ENCODE results near the gene LPP. TPM values are rescaled to one million over a fixed set of nuclear protein-coding genes. Genes with fewer than 3 reads are reported as not detected.
"Not testable (repeated sequence)": the region's sequence is repeated elsewhere in the genome, so short reads cannot be mapped to it uniquely, and the experiment has no call there.

Gene LPP
- total RNA-seq, 1 experiment from 2014 or later, result 32.6 TPM

DNA sequence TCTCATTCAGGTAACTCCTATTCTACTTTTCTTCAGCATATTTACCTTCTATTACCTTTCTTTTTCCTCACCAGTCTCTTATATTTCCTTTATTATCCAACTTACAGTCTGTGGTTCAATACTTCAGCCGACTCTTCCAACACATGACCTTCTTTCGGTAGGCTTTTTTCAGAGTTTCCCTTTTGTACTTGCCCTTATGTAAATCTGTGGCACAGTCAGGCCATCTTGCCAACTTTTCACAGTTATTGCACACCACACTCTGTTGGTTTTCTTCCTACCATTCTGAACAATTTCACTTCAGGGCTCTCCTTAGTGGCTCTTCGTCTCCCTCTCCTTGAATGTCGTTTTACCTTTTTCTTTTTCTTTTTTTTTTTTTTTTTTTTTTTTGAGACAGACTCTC is 427.8 kb downstream of the LPP start:
- DNase-seq (ENCODE audit: low read depth), result no peak

DNA sequence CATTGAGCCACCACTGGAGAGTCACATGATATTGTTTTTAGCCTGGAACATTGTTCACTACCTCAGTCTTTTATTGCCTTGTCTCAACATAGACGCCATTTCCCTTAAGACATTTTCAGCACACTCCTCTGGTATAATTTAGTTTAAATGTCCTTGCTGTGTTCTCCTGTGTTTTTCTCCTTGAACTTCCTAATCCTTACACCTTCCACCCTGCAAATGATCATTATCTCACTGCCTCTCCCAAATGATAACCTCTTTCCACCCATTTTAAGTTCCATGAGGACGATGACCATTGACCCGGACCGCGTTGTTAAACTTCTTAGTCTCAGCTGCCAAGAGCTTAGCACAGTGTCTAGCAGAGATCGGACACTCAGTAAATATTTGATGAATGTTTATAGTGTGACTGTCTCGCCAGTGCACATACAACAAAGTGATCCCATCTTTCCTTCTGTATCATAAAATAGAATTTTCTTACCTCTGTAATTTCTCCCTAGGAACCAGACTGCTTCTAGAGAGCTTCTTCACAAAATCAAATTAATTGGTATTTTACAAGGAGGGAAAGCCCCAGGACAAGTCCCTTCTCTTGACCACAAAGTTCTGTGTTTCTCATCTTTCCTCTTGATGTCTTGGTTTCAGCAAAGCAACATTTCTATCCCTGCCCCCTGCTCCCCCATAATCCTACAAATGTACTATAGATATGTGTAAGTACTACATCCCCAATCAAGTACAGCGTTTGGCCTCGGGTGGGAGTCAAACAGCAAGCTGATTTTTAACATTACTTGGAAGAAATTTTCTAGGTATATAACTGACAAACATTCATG is 429.6 kb downstream of the LPP start:
- peak; percentile 47 for DNase-seq (ENCODE audit: low read depth)

DNA sequence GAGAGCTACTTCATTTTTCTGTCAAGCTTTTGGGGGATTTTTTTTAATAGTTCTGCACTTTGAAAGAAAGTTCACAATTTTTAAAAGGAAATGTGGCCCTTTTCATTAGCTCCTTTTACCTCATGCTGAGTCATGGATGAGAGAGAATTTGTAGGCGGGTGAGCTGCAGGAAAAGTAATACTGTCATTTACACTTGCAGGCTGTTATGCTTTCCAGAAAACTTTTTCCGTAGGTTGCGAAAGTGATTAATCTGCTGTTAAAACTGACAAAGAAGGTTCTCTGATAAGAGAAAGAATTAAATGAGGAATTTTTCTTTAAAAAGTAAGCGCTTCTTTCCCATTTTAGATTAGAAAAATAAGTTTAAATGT is 430.2 kb downstream of the LPP start:
- DNase-seq (ENCODE audit: low read depth), result peak; percentile 85

DNA sequence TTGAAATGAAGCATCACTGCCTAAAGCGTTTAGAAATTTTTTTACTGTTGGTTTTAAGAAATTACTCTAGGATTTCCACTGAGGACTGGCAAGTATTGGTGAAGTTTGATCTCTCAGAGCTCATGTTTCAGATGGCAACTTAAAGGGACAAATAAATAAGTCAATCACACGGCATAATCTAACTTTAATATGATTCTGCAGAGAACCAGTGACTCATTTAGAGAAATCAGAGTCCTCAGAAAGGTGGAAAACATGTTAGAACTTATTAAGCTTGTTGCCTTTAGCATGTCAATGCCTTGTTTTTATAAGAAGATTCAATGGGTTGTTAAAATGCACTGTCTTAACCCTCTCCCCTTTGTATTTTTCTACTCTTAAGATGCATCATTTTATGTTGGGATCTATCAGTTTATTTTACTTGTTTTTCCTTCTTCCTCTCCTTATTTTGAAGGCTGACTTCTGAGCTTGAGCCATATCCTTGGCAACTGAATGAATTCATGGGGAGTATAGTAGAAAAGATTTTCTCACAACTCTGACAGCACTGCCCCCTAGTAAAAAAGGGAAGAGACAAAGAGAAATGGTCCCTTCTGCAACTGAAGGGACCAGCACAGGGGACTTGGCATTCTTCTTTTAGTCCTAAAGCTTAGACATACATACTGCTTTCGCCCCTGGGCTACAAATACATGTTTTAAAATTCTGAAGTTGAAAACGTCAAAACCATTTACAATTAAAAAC is 431.2 kb downstream of the LPP start:
- peak; percentile 56 for DNase-seq (ENCODE audit: low read depth)

DNA sequence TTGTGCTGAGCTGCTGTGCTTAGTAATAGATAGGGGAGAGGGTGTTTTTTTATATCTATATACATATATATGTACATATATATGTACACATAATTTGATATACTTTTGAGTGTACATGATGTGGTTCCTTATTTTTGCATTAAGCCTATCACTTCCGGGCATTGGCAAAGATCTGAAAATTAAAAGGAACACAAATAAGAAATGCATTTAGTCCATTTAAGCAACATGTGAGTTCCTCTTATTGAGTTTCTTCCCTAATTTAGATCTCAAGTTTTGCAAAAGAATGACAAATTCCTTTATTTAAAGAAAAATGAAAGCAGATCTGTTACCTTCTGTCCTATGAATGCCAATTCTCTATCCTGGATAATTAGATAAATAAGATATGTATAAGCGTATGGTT is 435.1 kb downstream of the LPP start:
- DNase-seq (ENCODE audit: low read depth), result no peak

DNA sequence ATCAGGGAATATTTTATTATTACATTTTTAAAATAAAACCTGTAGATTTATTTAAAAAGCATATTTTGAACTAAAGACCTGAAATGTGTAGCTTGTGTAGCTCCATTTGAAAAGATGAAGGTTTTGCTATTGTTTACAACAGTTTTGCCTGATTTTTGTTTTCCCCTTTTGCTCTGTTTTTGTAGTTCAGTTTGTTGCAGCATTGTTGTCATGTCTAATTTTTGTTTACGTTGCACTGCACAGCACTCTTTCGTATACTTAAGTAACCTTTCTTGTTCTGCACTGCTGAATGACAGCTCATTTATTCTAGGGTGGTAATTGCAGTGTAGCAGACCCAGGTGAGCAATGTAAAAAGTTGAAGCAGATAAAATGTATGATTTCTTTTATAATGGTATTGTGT is 435.8 kb downstream of the LPP start:
- DNase-seq (ENCODE audit: low read depth), result no peak

DNA sequence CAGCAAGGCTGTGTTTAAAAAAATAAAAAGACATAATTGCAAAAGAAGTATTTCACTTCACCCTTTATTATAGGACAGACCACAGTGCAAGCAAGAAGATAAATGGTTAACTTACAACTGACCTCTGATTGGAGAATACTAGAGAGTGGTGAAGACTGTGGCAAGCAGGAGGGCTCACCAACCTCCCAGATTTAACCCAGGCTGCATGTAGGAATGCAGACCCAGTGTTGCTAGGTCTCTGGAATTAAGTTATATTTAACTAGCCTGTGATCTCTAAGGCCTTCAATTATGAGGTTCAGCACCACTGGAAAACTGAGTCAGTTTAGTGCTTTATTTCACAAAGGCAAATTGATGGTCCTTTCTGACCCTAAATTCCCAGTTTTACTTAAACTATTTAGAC is 436.6 kb downstream of the LPP start:
- DNase-seq (ENCODE audit: low read depth), result no peak

DNA sequence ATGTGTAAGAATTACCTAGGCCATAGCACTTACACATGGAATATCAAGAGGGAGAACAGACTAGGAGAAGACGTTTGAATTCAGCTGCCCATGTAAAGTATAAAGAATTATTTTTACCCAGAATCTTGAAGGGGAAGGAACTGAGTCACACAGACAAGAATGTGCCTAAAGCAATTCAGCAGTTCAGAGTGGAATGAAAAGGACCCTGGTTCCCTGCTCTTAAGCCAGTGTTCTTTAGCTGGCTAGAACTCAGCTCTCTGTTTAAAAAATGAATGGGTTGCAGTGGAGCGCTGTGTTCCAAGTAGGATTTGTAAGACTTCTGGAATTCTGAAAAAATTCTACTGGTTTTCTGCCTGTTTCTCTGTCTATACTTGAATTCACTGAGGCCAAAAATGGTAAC is 440.2 kb downstream of the LPP start:
- DNase-seq (ENCODE audit: low read depth), result peak; percentile 97

DNA sequence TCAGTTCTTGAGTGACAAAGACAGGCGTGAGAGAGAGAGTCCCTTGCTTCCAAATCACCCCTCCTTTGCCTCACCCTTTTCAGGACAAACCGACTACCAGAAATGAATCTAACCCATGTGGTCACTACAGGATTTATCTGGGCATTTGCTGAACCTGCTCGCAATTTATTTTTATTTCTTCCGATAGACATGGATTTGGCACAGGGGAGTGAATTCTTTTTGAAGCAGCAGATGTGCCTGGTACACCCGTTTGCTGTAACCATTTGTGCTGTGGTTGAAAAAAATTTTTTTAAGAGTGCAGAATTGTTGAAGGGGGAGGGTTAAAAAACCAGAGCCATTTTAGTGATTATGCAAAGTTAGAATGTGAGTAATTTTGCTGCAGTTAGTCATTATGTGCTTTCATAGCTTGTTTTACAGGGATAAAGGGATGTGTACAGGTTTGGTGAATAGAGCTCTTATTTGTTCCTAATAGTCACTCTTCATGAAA is 442.0 kb downstream of the LPP start:
- DNase-seq (ENCODE audit: low read depth), result peak; percentile 87

DNA sequence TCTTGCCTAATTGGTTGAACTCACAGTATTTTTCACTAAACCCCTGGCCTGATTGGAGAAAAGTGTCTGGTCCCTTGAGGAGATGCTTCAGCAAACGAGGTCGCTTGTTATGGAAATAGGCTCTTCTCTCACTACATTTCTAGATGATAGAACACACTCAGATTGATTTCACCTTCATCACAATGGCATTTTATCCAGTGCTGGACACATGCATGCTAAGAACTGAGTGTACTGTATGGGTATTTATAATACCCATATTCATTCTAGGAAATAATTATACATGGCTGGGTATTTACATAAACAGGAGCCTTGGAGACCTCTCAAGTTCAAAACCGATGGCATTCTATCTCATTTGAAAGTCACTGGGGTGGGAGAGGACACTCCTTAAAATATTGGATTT is 444.9 kb downstream of the LPP start:
- DNase-seq (ENCODE audit: low read depth), result no peak

DNA sequence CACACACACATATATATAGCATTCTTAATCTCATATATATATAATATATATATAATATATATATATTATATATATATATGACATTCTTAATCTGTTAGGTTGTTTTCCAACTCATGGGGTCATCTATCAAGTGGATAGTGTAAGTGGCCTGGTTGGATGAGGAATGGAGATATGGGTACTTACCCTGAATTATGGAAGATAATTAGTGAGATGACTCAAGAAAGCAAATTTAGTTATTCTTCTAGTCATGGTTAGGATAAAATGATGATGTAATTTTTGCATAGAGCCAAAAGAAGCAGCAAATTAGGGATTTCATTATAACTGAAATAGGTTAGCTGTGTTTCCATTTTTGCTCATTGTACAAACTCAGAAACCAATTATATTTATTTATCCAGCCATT is 448.2 kb downstream of the LPP start:
- no peak for DNase-seq (ENCODE audit: low read depth)

DNA sequence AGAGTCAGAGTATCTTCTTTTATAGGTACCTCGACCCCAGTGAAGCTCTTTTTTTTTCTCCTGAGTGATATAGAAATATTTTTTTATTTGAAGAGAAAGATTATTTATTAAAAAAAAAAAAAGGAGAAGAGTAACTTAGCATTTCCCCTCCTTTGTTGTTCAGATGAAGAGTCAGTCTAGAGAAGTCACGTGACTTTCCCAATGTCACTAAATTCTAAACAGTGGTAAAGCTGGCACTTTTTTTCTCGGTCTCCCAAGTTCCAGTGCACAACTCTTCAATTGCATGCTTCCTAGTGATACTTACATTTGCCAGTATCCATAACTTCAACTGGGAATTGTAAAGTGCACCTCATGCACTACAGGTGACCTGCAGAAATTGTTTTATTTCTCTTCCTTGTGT is 448.7 kb downstream of the LPP start:
- DNase-seq (ENCODE audit: low read depth), result no peak

DNA sequence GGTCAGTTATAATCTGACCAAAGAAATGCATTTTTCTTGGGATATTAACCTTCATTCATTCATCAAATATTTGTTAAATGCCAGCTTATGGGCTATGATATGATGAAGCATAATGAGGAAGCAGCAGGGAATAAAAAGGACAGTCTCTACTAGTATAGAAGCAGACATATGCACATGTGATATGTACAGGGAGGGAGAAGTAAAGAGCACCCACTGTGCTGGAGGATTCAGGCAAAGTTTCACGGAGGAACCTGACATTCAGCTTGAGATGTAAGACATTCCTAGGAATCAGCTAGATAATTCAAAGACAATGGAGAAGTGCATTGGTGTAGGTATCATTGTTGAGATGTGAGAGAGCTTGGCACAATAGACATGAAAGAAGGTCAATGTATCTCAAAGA is 450.7 kb downstream of the LPP start:
- no peak for DNase-seq (ENCODE audit: low read depth)

DNA sequence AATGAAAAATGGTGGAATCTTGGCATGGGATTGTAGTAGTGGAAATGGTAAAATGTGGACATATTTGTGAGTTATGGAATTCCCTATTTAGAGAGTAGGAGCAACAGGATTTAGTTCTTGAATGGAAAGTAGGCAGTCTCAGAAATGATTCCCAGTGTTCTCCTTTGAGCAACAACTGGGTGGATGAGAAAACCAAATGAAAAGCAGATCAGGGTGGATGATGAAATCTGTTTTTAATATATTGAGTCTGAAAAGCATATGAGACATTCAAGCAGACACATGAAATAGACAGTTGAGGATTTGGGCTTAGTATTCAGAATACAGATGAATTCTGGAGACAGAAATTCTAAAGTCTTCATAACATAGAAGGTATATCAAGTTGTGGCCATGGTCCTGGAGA is 451.3 kb downstream of the LPP start:
- no peak for DNase-seq (ENCODE audit: low read depth)

DNA sequence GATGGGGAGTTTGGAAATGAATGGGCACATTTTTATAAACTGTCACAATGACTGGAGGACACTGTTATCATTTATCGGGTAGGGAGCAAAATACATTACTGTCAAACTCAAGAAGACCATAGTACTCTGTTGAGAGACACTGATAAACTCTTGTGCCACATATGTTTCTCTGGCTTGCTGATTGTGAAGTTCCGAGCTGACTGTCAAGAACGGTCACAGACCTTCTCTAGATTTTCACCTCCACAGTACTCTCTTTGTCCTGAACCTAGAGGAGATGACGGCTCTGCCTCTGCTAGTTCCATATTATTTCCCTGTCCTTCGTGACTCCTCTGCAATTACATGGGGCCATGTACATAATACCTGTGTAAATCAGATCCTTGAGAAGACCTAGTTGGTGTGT is 451.9 kb downstream of the LPP start:
- DNase-seq (ENCODE audit: low read depth), result no peak

DNA sequence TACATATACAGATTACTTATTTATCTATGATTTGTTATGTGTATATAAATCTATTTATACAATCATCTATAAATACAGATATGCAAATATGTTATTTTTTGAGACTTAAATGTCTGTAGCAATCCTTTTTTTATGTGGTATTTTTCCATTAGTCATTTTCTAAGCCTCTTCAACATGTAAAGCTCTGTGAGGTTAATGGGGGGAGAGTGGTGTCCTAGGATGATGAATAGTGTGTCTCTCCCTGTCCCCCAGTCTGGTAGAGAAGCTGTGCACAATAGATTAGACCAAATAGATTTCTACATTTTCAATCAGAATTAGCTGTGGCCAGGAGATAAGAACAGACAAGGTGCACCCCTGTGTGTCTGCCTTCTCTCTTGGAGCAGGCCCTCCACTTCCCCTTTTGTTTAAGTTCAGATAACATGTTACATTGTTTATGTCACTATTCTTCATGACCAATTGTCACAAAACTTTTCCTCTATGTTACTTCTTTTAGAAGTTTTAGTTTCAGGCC is 453.9 kb downstream of the LPP start:
- no peak for DNase-seq (ENCODE audit: low read depth)

DNA sequence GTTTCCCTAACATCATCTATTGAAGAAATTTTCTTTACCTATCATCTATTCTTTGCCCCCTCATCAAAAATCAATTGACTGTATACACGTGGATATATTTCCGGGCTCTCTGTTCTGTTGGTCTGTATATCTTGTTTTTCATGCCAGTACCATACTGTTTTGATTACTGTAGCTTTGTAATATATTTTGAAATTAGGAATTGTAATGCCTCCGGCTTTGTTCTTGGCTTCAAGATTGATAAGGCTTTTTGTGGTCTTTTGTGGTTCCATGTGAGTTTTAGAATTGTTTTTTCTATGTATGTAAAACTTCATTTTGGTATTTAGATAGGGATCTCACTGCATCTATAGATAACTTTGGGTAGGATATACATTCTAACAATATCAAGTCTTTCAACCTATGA is 454.4 kb downstream of the LPP start:
- no peak for DNase-seq (ENCODE audit: low read depth)

DNA sequence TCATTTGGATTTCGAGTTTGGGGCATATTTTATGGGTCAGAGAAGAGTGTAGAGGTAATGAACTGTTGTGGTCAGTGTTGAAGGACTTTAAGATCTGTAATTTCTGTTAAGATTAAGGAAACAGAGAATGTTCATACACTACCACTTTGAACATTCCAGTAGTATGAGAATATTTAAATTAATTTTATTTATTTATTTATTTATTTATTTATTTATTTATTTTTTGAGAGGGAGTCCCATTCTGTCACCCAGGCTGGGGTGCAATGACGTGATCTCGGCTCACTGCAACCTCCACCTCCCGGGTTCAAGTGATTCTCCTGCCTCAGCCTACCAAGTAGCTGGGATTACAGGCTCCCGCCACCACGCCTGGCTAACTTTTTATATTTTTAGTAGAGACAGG is 459.8 kb downstream of the LPP start:
- DNase-seq (ENCODE audit: low read depth), result not testable (repeated sequence)

DNA sequence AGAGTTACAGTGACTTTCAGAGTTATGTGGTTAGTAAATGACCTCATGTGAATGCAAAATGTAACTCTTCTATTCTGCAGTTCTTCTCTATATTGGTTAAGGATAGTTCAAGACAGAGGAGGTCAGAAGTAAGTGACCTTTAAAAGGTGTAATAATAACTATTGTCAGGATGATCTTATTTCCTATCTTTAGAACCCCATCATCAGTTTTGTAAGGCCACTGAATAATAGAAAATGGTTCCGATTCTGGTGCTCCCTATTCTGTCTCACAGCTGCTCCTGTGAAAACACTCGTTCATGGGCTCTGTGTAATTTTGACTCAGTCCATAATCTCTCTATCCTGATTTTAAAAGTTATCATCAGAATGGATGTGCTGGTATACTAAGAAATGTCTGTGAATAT is 463.3 kb downstream of the LPP start:
- no peak for DNase-seq (ENCODE audit: low read depth)

DNA sequence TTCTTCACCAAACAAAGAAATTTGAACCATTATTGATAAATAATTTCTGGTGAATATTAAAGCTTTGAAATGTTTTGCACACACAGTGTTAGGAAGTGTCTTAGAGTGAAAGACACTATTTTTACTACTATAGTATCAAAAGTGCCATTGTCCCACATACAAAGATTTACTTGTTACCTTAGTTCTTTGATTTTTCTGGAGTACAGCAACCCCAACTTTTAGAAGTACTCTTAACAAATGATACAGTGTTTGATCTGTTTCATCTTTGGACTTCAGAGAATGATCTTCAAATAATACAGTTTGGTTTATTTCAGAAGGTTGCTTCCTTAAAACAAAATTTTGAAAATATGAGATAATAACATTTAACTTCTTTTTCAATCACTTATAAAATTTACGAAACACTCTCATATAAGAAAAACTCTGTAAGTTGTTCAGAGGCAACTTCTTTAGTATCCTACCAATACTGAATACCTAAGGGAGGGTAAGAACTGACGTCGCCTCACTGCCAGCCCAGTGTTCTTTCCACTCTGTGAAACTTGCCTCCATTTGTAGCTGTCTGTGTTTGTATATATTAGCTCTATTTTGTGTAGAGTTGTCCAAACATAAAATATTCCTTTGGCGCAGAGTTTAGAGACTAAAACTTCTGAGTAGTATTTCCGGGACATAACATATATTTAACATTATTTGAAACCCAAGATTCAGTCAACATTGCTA is 464.2 kb downstream of the LPP start:
- DNase-seq (ENCODE audit: low read depth), result no peak

DNA sequence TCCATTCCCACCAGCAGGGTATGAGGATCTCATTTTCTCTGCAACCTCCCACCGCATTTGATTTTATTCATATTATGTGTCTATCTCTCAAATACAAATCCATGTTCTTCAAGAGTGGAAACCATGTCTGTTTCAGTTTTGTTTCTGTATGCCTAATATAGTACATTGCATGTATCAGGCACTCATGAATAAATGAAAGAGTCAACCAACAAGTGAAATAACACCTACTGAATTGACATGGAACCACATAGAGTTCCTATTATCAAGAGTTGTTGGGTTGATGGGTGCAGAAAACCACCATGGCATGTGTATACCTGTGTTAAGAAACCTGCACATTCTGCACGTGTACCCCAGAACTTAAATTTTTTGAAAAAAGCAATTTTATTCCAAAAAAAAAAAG is 466.8 kb downstream of the LPP start:
- no peak for DNase-seq (ENCODE audit: low read depth)

DNA sequence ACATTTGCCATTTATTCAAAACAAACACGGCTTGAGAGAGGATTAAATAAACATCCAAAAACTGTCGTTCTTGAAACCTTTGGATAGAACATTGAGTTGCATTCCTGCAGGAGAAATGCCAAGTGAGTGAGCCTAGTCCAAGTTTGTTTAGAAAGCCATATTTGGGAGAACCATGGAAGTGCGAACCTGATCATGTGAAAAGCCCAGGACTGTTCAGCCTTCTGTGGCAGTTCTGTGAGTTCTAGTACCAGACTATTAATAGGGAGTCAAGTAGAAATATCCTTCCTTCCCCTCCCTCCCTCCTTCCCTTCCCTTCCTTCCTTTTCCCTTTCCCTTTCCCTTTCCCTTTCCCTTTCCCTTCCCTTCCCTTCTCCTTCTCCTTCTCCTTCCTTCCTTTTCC is 470.4 kb downstream of the LPP start:
- DNase-seq (ENCODE audit: low read depth), result peak; percentile 78

DNA sequence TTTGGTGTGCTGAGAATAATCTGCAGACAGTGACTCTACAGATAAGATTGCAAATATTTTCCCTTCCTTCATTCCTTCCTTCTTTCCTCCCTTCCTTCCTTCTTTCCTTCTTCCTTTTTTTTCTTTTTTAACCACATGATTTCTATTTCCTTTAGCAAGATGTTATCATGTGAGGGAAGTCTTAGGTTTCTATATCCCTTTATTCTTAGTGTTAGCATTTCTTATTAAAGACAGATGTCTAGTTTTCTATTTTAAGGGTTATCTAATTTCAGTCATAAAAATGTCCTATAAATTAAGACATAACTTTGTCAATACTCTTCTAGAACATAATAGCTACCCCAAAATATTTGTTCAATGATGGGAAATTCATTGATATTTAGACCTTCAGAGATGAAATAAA is 470.9 kb downstream of the LPP start:
- no peak for DNase-seq (ENCODE audit: low read depth)

Data from M059J (cell line).